Transverse colon (tissue), 3 donors: Measurements from ENCODE around the gene WDR74.

Experiments used
- EP300 ChIP-seq: sonication (generic); formaldehyde crosslinking; IDR thresholded peaks from one replicate; pipeline ENCODE4 v1.6.1; 2017; ENCODE audit warnings: antibody characterized with exemption, low read depth
- TF ChIP-seq, protein P1 (sequence below), 5 experiments: fragments of 200-600 bp in 3 of 5; fragments of 450-650 bp in 2 of 5; sonication (generic) in 3 of 5; IDR thresholded peaks; 1 replicate in 2 of 5; 2 replicates in 3 of 5; pipeline ENCODE4 v1.5.1; 2016 to 2017; ENCODE audit warnings: antibody characterized with exemption in 5 of 5, inconsistent platforms in 3 of 5, mild to moderate bottlenecking in 2 of 5, moderate library complexity in 1 of 5

DNA sequence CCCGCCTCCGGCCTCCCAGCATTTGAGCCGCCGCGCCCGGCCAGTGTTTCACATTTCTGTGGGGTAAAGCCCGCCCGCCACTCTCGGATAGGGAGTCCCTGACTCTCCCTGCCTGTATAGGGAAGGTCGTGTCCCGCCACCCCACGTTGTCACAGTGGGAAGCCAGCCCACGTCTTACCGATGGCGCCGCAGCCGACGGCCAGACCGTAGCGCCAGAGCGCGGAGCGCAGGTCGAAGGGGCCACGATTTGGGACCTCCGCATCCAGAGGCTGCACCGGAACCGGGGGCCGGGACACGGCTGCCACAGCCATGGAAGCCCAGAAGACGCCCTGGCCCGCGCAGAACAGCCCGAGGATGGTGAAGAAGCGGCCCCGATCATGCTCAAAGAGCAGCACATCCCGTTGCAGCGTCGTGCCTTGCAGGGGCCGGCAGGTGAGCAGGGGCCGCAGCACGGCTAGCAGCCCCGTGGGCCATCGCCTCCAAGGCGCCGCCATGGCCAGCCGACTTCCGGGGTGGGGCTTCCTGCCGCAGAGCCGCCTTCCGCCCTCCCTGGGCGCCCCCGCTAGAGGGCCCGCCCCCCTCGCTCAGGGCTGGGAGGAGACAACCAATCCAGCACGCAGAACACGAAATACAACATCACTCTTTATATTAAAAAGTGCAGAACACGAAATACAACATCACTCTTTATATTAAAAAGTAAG, 47.7 kb downstream of the WDR74 start, which contains the start of gene TMEM223:
- TF ChIP-seq, protein P1, sequence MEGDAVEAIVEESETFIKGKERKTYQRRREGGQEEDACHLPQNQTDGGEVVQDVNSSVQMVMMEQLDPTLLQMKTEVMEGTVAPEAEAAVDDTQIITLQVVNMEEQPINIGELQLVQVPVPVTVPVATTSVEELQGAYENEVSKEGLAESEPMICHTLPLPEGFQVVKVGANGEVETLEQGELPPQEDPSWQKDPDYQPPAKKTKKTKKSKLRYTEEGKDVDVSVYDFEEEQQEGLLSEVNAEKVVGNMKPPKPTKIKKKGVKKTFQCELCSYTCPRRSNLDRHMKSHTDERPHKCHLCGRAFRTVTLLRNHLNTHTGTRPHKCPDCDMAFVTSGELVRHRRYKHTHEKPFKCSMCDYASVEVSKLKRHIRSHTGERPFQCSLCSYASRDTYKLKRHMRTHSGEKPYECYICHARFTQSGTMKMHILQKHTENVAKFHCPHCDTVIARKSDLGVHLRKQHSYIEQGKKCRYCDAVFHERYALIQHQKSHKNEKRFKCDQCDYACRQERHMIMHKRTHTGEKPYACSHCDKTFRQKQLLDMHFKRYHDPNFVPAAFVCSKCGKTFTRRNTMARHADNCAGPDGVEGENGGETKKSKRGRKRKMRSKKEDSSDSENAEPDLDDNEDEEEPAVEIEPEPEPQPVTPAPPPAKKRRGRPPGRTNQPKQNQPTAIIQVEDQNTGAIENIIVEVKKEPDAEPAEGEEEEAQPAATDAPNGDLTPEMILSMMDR (IDR thresholded peaks at IDR 0.05): peak; percentile 18 to 46 (median 30)
- no peak for TF ChIP-seq EP300
